GM19240 (cell line): ENCODE measurements around the gene TAX1BP3.
A peak's percentile ranks its signal among the peaks of the same experiment; 100 is the strongest.

Experiments
- DNase-seq: peaks from one replicate; pipeline ENCODE4 v3.0.0; 2011; ENCODE audit warnings: low spot score; ENCODE audit not compliant: insufficient read length

Gene TAX1BP3

GRCh38 chr17:3688852-3689261, 20.5 kb upstream of the TAX1BP3 start:
- DNase-seq: no peak

GRCh38 chr17:3688027-3688553, 19.7 kb upstream of the TAX1BP3 start:
- DNase-seq: no peak

GRCh38 chr17:3685174-3685573, 16.8 kb upstream of the TAX1BP3 start:
- no peak for DNase-seq

- DNase-seq: peak; percentile 94
These were observed 14.7 kb upstream of the TAX1BP3 start for GRCh38 chr17:3683054-3683511.

- DNase-seq: no peak
These were observed 13.7 kb upstream of the TAX1BP3 start for GRCh38 chr17:3682033-3682432.

- no peak for DNase-seq
These were observed 13.2 kb upstream of the TAX1BP3 start for GRCh38 chr17:3681565-3681964.

GRCh38 chr17:3681057-3681456, 12.7 kb upstream of the TAX1BP3 start:
- DNase-seq: no peak

GRCh38 chr17:3679531-3680126, 11.3 kb upstream of the TAX1BP3 start:
- no peak for DNase-seq

GRCh38 chr17:3678821-3679530, 10.6 kb upstream of the TAX1BP3 start:
- no peak for DNase-seq

- no peak for DNase-seq
These were observed 9.9 kb upstream of the TAX1BP3 start for GRCh38 chr17:3678095-3678820.

GRCh38 chr17:3675886-3676285, 7.5 kb upstream of the TAX1BP3 start:
- DNase-seq: no peak

- no peak for DNase-seq
These were observed 4.2 kb upstream of the TAX1BP3 start for GRCh38 chr17:3672571-3672970.

- no peak for DNase-seq
These were observed 1.2 kb upstream of the TAX1BP3 start for GRCh38 chr17:3669548-3669947.

GRCh38 chr17:3669085-3669347, 638 bp upstream of the TAX1BP3 start:
- no peak for DNase-seq

- DNase-seq: no peak
These were observed 756 bp downstream of the TAX1BP3 start for GRCh38 chr17:3667366-3668278.

- DNase-seq: no peak
These were observed 1.9 kb downstream of the TAX1BP3 start for GRCh38 chr17:3666516-3666915.

- DNase-seq: no peak
These were observed 2.5 kb downstream of the TAX1BP3 start for GRCh38 chr17:3665834-3666233.

- no peak for DNase-seq
These were observed 5.0 kb downstream of the TAX1BP3 start for GRCh38 chr17:3663102-3664011.

GRCh38 chr17:3660311-3660891, 8.0 kb downstream of the TAX1BP3 start:
- no peak for DNase-seq

- DNase-seq: no peak
These were observed 8.8 kb downstream of the TAX1BP3 start for GRCh38 chr17:3659541-3660111.
